Fibroblast of the aortic adventitia (primary cell): ENCODE measurements around the gene OSER1. TPM values are rescaled to one million over a fixed set of nuclear protein-coding genes. Genes with fewer than 3 reads are reported as not detected.

Source experiments
- DNase-seq: peaks from one replicate; pipeline ENCODE4 v3.0.0-alpha.2; 2010; ENCODE audit warnings: low read depth
- H3K4me3 ChIP-seq: 2 replicates; pipeline ENCODE4 v1.5.1; 2011; ENCODE audit warnings: low read depth, mild to moderate bottlenecking, control low read depth, low read length, moderate library complexity
- CTCF ChIP-seq: IDR thresholded peaks from 2 replicates; pipeline ENCODE4 v1.5.1; 2011; ENCODE audit warnings: mild to moderate bottlenecking, low read length, control low read depth, inconsistent platforms; ENCODE audit not compliant: insufficient read depth
- total RNA-seq: library from RNA; depleted of rRNA; stranded (reverse); fragments of >200 nt; gene quantifications from 2 replicates; pipeline ENCODE4 v1.2.3, GENCODE V29; 2012; ENCODE audit warnings: low replicate concordance

The OSER1 gene
- total RNA-seq, 1 donor = 45.1 TPM

- no peak for TF ChIP-seq CTCF
- peak overlapping the region; percentile 89 for H3K4me3 ChIP-seq
- DNase-seq = peak; percentile 35
Observed at GRCh38 chr20:44209686-44210405, 725 bp downstream of the OSER1 start.

DNA sequence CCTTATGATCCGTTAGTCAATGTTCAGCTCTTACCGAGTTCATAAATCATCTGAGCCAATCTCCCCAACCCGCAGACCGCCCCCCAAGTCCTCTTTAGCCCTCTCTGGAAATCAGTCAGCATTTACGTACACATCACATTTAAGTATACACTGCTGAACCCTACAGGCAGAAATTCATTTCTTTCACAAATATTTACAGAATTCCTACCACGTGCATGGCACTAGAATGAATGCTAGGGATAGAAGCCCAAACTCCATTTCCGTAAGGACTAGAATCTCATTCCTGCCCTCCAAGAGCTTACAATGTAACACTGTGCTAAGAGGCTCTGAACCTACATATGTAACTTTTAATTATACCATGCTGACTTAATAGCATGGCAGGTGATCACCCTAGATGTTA, 1.8 kb downstream of the OSER1 start:
- no peak for TF ChIP-seq CTCF
- peak overlapping the region; percentile 89 for H3K4me3 ChIP-seq
- peak; percentile 42 for DNase-seq

DNA sequence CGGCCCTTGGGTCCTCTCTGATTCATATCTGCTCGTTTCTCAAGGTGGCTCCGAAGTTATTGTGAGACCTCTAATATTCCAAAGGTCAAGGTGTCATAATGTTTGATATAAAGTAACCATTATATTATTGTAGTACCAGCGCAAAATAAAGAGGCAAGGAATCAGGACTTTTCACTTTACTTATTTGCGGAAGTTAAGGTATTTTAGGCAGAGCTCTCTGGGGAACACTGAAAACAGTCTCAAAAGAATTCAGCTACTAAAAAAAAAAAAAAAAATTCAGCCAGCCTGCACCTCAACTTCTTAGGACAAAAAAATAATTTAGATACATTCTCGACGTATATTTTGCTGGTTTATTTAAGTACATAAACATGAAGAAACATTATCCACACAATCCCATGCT, 2.4 kb downstream of the OSER1 start:
- DNase-seq = no peak
- no peak for TF ChIP-seq CTCF
- H3K4me3 ChIP-seq = peak overlapping the region; percentile 89

DNA sequence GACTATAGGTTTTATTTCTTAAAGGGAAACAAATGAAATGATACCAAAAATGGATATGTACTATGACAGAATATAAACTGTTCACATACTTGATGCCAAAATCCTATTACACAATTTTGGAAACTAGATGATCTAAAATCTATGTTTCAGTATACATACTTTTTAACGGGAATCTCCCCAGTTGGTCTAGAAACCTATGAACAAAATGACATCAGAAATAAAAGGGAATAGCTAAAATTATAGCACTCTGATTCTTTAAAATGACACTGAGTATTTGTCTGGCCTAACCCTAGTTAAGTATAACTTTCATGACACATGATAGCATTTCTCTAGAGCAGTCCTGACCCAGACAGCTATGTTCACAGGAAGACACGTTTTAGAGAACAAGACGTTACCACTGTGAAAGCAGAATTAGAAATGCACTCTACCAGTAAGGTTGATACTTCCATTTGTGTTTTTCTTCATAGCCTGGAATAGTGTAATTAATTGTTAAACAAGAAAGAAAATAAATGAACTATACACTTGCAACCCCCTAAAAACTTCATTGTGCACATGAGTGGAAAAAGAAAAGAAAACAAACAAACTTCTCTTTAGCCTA, 3.3 kb downstream of the OSER1 start:
- peak; percentile 24 for DNase-seq
- no peak for TF ChIP-seq CTCF
- no peak overlapping the region for H3K4me3 ChIP-seq

DNA sequence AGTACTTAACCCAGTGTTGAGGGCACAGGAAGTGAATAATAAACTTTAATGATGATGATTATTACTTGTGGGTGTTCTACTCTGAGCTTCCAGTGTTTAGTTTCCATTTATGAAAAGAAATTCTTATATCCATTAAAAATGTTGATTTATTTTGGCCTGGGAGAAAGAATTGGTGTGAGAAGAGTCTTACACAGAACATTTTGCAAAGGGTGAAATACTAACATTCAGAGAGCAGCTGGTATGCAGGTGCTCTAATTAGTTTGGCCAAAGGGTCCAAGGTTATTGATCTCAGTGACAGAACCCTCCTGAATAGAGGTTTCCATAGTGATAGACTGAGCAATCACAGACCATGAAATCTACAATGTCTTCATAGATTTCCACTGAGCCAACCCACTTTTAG, 4.4 kb downstream of the OSER1 start:
- no peak overlapping the region for H3K4me3 ChIP-seq
- no peak for TF ChIP-seq CTCF
- no peak for DNase-seq

- no peak overlapping the region for H3K4me3 ChIP-seq
- TF ChIP-seq CTCF = no peak
- DNase-seq = no peak
Observed at GRCh38 chr20:44204832-44205215, 5.7 kb downstream of the OSER1 start.
